ENCODE measurements around the gene ADAM10. TPM values are rescaled to one million over a fixed set of nuclear protein-coding genes. Genes with fewer than 3 reads are reported as not detected.

Gene ADAM10
- total RNA-seq, 8 experiments from 2014 or later, result 38.5 to 110 (median 73.6) TPM

GRCh38 chr15:58544756-58545155 is 204.8 kb downstream of the ADAM10 start:
- ATAC-seq (replicated peaks in 6 of 8), result no peak

GRCh38 chr15:58543664-58544335 is 205.7 kb downstream of the ADAM10 start:
- Histone ChIP-seq H3K4me1 (replicated peaks in 1 of 2) (no peaks in the 10 kb centered on the region), H3K4me3 (no peak overlapping the region), H3K27ac (no peak overlapping the region)
- 67 to 99% (median 89%) methylated on average over 3 to 12 of the region's 17 CpGs; no CpG with 5 or more reads in 1 of the 10 experiments for whole genome bisulfite sequencing, 10 experiments
- in situ Hi-C loops (cut with MboI; ENCODE audit: low pct_unique_long_range_greater_than_20kb in 2 of 9, low sequenced_read_pairs in 9 of 9, unreplicated experiment in 9 of 9), result no loop called here
- ATAC-seq (replicated peaks in 6 of 8), result no peak

More at GRCh38 chr15:58544756-58545155, 204.8 kb downstream of the ADAM10 start:
- WGBS, 10 experiments, result 79 to 100% (median 84%) methylated on average over 1 to 5 of the region's 5 CpGs; no CpG with 5 or more reads in 2 of the 10 experiments
- no peak overlapping the region for H3K27ac ChIP-seq
- in situ Hi-C loops (cut with MboI; ENCODE audit: low pct_unique_long_range_greater_than_20kb in 2 of 9, low sequenced_read_pairs in 9 of 9, unreplicated experiment in 9 of 9), result no loop called here
- no peak overlapping the region for H3K4me3 ChIP-seq
- H3K4me1 ChIP-seq (replicated peaks in 1 of 2), result no peaks in the 10 kb centered on the region

GRCh38 chr15:58541410-58542087 is 208.0 kb downstream of the ADAM10 start:
- ATAC-seq (replicated peaks in 6 of 8), result no peak
- 60 to 96% (median 95%) methylated on average over 1 to 5 of the region's 22 CpGs; no CpG with 5 or more reads in 5 of the 10 experiments for WGBS, 10 experiments
- Histone ChIP-seq H3K27ac (no peak overlapping the region), H3K4me3 (no peak overlapping the region), H3K4me1 (replicated peaks in 1 of 2) (no peaks in the 10 kb centered on the region)
- in situ Hi-C loops (cut with MboI; ENCODE audit: low pct_unique_long_range_greater_than_20kb in 2 of 9, low sequenced_read_pairs in 9 of 9, unreplicated experiment in 9 of 9), result no loop called here

- in situ Hi-C loops (cut with MboI; ENCODE audit: low pct_unique_long_range_greater_than_20kb in 2 of 9, low sequenced_read_pairs in 9 of 9, unreplicated experiment in 9 of 9), result no loop called here
- no peak overlapping the region for H3K27ac ChIP-seq
- WGBS, 10 experiments, result 40 to 86% (median 63%) methylated on average over 1 of the region's 1 CpG; no CpG with 5 or more reads in 7 of the 10 experiments
- H3K4me3 ChIP-seq, result no peak overlapping the region
- no peak for ATAC-seq (replicated peaks in 6 of 8)
- no peaks in the 10 kb centered on the region for H3K4me1 ChIP-seq (replicated peaks in 1 of 2)
Measured at GRCh38 chr15:58539548-58539947, 210.0 kb downstream of the ADAM10 start.

GRCh38 chr15:58538901-58539300 is 210.6 kb downstream of the ADAM10 start:
- Histone ChIP-seq H3K4me1 (replicated peaks in 1 of 2) (no peaks in the 10 kb centered on the region), H3K4me3 (no peak overlapping the region), H3K27ac (no peak overlapping the region)
- ATAC-seq (replicated peaks in 6 of 8), result no peak
- 75 to 100% (median 98%) methylated on average over 1 to 3 of the region's 3 CpGs; no CpG with 5 or more reads in 2 of the 10 experiments for WGBS, 10 experiments
- in situ Hi-C loops (cut with MboI; ENCODE audit: low pct_unique_long_range_greater_than_20kb in 2 of 9, low sequenced_read_pairs in 9 of 9, unreplicated experiment in 9 of 9), result no loop called here

Other genes starting within 250 kb of the ADAM10 start
- 10 to 100 TPM; 10.7 to 31.7 (median 18.0) TPM for gene MINDY2, start 21.6 kb upstream of the ADAM10 start, total RNA-seq
- gene SLTM, start 184.0 kb upstream of the ADAM10 start, total RNA-seq, result 100 to 1,000 TPM in 3 of 8 experiments, 10 to 100 TPM in 5; 57.9 to 133 (median 82.3) TPM
- 10 to 100 TPM; 11.0 to 37.5 (median 22.3) TPM for gene RNF111, start 238.0 kb upstream of the ADAM10 start, total RNA-seq

All from motor neuron (in vitro differentiated cells).